HG02981 (cell line): ENCODE measurements around the gene FTH1.

Experiments
- ATAC-seq: cut with Tn5 transposase; IDR thresholded peaks from one replicate; pipeline ENCODE4 v1.9.1; 2021; ENCODE audit warnings: mild to moderate bottlenecking, moderate library complexity; ENCODE audit not compliant: unreplicated experiment

FTH1 gene

GRCh38 chr11:61917334-61918109 is 49.9 kb downstream of the FTH1 start, which contains the start of gene RAB3IL1:
Gene RAB3IL1 (minus strand): TSS chr11:61917566. CDS start chr11:61917367, 199 bp downstream.
- ATAC-seq, result no peak

GRCh38 chr11:61916737-61917333 is 50.6 kb downstream of the FTH1 start:
- ATAC-seq, result no peak

DNA sequence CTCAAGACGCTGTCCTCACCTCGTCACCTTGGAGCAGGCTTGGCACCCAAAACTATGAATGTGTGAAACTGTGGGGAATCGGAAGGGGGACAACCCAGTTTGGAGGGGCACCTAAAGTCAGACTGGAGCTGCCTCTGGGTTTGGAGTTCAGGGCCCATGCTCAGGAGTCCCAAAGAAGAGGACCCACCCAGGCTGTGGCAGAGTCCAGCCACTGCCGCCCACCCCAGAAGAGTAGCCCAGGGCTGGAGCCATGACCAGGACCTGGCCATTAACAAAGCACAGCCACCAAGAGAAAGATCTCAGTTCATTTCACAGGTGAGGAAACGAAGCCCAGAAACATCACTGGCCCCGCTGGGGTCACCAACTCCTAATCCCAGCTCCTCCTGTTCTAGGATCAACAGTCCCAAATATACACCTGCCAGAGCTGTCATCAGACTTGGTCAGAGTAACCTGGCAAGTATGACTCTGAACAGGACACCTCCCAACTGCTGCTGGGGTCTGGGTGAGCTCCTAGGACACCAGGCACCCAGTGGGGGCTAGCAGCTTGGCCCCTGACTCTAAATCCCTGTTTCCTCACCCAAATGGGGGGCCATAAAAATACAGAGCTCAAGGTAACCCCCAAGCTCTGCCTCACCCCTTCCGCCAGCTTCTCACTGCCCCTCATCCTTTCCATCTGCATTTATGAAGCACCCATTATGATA is 52.8 kb downstream of the FTH1 start:
- ATAC-seq, result no peak
